Skeletal muscle satellite cell (primary cell): ENCODE data around the gene CES4A.
A peak's percentile ranks its signal among the peaks of the same experiment; 100 is the strongest.

Experiments
- H3K27me3 ChIP-seq: 2 replicates; pipeline ENCODE4 v1.7.0; 2013; ENCODE audit warnings: low read length; ENCODE audit not compliant: control insufficient read depth, insufficient read depth
- H3K36me3 ChIP-seq: 2 replicates; pipeline ENCODE4 v1.7.0; 2013; ENCODE audit warnings: mild to moderate bottlenecking, control low read depth, low read length; ENCODE audit not compliant: insufficient read depth
- H3K4me1 ChIP-seq: 2 replicates; pipeline ENCODE4 v1.7.0; 2013; ENCODE audit warnings: low read length; ENCODE audit not compliant: control insufficient read depth, insufficient read depth
- H3K4me2 ChIP-seq: 2 replicates; pipeline ENCODE4 v1.7.0; 2013; ENCODE audit warnings: mild to moderate bottlenecking, low read length
- H3K4me3 ChIP-seq: 2 replicates; pipeline ENCODE4 v1.7.0; 2013; ENCODE audit warnings: low read length
- H3K9ac ChIP-seq: 2 replicates; pipeline ENCODE4 v1.7.0; 2013; ENCODE audit warnings: mild to moderate bottlenecking, low read depth, low read length, moderate library complexity
- H3K9me3 ChIP-seq: replicated peaks from 2 replicates; pipeline ENCODE4 v1.7.0; 2013; ENCODE audit warnings: mild to moderate bottlenecking, control low read depth, low read length

The CES4A gene

GRCh38 chr16:67026570-67026969 lies 38.2 kb downstream of the CES4A start:
- Histone ChIP-seq H3K4me1 (peaks cover 16% of the 10 kb centered on the region), H3K4me2 (no peak overlapping the region)

GRCh38 chr16:67027046-67027445 lies 38.7 kb downstream of the CES4A start:
- no peak overlapping the region for H3K9ac ChIP-seq

More at GRCh38 chr16:67026570-67026969, 38.2 kb downstream of the CES4A start:
- Histone ChIP-seq H3K27me3 (no peaks in the 10 kb centered on the region), H3K36me3 (no peaks in the 10 kb centered on the region), H3K9ac (no peak overlapping the region), H3K9me3 (no peaks in the 10 kb centered on the region), H3K4me3 (no peak overlapping the region)

GRCh38 chr16:67028167-67028695 lies 39.8 kb downstream of the CES4A start:
- Histone ChIP-seq H3K4me1 (peaks cover 20% of the 10 kb centered on the region), H3K4me3 (peak overlapping the region; percentile 88), H3K36me3 (peaks cover 13% of the 10 kb centered on the region), H3K4me2 (peak overlapping the region; percentile 97), H3K9ac (peak overlapping the region; percentile 97), H3K27me3 (no peaks in the 10 kb centered on the region), H3K9me3 (no peaks in the 10 kb centered on the region)

More at GRCh38 chr16:67027046-67027445, 38.7 kb downstream of the CES4A start:
- H3K27me3 ChIP-seq = no peaks in the 10 kb centered on the region
- no peak overlapping the region for H3K4me2 ChIP-seq
- H3K9me3 ChIP-seq = no peaks in the 10 kb centered on the region
- H3K4me3 ChIP-seq = no peak overlapping the region
- H3K4me1 ChIP-seq = peaks cover 21% of the 10 kb centered on the region
- H3K36me3 ChIP-seq = peaks cover 4% of the 10 kb centered on the region

- peak within 1 kb of the TSS; percentile 88 for H3K4me3 ChIP-seq
- H3K36me3 ChIP-seq = peaks cover 15% of the 10 kb centered on the region
- H3K9me3 ChIP-seq = no peaks in the 10 kb centered on the region
- H3K4me1 ChIP-seq = peaks cover 20% of the 10 kb centered on the region
- peak within 1 kb of the TSS; percentile 98 for H3K9ac ChIP-seq
- H3K27me3 ChIP-seq = no peaks in the 10 kb centered on the region
- peak within 1 kb of the TSS; percentile 97 for H3K4me2 ChIP-seq
These were observed 40.4 kb downstream of the CES4A start, which contains the start of gene CBFB for GRCh38 chr16:67028696-67029253. CBFB (plus strand) TSS chr16:67029149; CDS start chr16:67029408, 259 bp downstream.

GRCh38 chr16:67029254-67030096 lies 41.1 kb downstream of the CES4A start:
- H3K4me1 ChIP-seq = peaks cover 24% of the 10 kb centered on the region
- H3K9ac ChIP-seq = peak overlapping the region; percentile 98
- H3K4me3 ChIP-seq = peak overlapping the region; percentile 84
- peak overlapping the region; percentile 85 for H3K4me2 ChIP-seq
- H3K27me3 ChIP-seq = no peaks in the 10 kb centered on the region
- peaks cover 15% of the 10 kb centered on the region for H3K36me3 ChIP-seq
- H3K9me3 ChIP-seq = no peaks in the 10 kb centered on the region

GRCh38 chr16:67030221-67030962 lies 42.0 kb downstream of the CES4A start:
- Histone ChIP-seq H3K36me3 (peaks cover 15% of the 10 kb centered on the region), H3K4me3 (peak overlapping the region; percentile 84), H3K9ac (peak overlapping the region; percentile 98), H3K9me3 (no peaks in the 10 kb centered on the region), H3K4me1 (peaks cover 31% of the 10 kb centered on the region), H3K4me2 (peak overlapping the region; percentile 85), H3K27me3 (no peaks in the 10 kb centered on the region)

GRCh38 chr16:67034487-67034886 lies 46.1 kb downstream of the CES4A start:
- peak overlapping the region; percentile 37 for H3K4me2 ChIP-seq
- peaks cover 31% of the 10 kb centered on the region for H3K36me3 ChIP-seq
- no peaks in the 10 kb centered on the region for H3K9me3 ChIP-seq
- no peak overlapping the region for H3K9ac ChIP-seq
- no peak overlapping the region for H3K4me3 ChIP-seq
- H3K4me1 ChIP-seq = peaks cover 33% of the 10 kb centered on the region
- H3K27me3 ChIP-seq = no peaks in the 10 kb centered on the region

GRCh38 chr16:67035364-67035763 lies 47.0 kb downstream of the CES4A start:
- no peaks in the 10 kb centered on the region for H3K9me3 ChIP-seq
- no peak overlapping the region for H3K4me2 ChIP-seq
- H3K9ac ChIP-seq = no peak overlapping the region
- H3K4me1 ChIP-seq = peaks cover 34% of the 10 kb centered on the region
- peaks cover 39% of the 10 kb centered on the region for H3K36me3 ChIP-seq
- no peaks in the 10 kb centered on the region for H3K27me3 ChIP-seq
- no peak overlapping the region for H3K4me3 ChIP-seq

GRCh38 chr16:67036323-67036741 lies 47.9 kb downstream of the CES4A start:
- no peaks in the 10 kb centered on the region for H3K27me3 ChIP-seq
- no peak overlapping the region for H3K4me3 ChIP-seq
- H3K36me3 ChIP-seq = peaks cover 49% of the 10 kb centered on the region
- H3K9ac ChIP-seq = no peak overlapping the region
- peaks cover 40% of the 10 kb centered on the region for H3K4me1 ChIP-seq
- H3K9me3 ChIP-seq = no peaks in the 10 kb centered on the region
- peak overlapping the region; percentile 3 for H3K4me2 ChIP-seq

- H3K27me3 ChIP-seq = no peaks in the 10 kb centered on the region
- no peaks in the 10 kb centered on the region for H3K9me3 ChIP-seq
- H3K4me2 ChIP-seq = no peak overlapping the region
- H3K36me3 ChIP-seq = peaks cover 46% of the 10 kb centered on the region
- H3K4me3 ChIP-seq = no peak overlapping the region
- peaks cover 27% of the 10 kb centered on the region for H3K4me1 ChIP-seq
- no peak overlapping the region for H3K9ac ChIP-seq
These were observed 51.1 kb downstream of the CES4A start for GRCh38 chr16:67039260-67040020.
